ENCODE measurements around the gene CELF4. TPM values are rescaled to one million over a fixed set of nuclear protein-coding genes. Genes with fewer than 3 reads are reported as not detected.

CELF4 gene
- total and polyA plus RNA-seq, 2 donors (not counting 3 experiments of a cell fraction or from before 2014, with no cell fraction given) = not detected

GRCh38 chr18:37298816-37299215 lies 266.8 kb downstream of the CELF4 start:
- no TSS peak for BruUV-seq (replicated peaks)
- no peaks in the 10 kb centered on the region for H3K27me3 ChIP-seq (ENCODE audit: control insufficient read depth in 2 of 2, insufficient read depth in 2 of 2, low read length in 2 of 2)
- FAIRE-seq = no peak
- intact Hi-C loops (cut with micrococcal nuclease) = no loop called here
- H4K20me1 ChIP-seq (replicated peaks; ENCODE audit: control insufficient read depth, extremely low read depth, insufficient read depth, low read length) = no peaks in the 10 kb centered on the region
- H3K36me3 ChIP-seq (ENCODE audit: control insufficient read depth in 2 of 2, extremely low read depth in 1 of 2, insufficient read depth in 2 of 2, low read length in 2 of 2) = no peaks in the 10 kb centered on the region
- H3K27ac ChIP-seq (ENCODE audit: insufficient read depth, low read depth, low read length) = no peak overlapping the region
- no peaks in the 10 kb centered on the region for H3K79me2 ChIP-seq (ENCODE audit: control insufficient read depth, insufficient read depth, low read length)
- no peak overlapping the region for H3K4me3 ChIP-seq (replicated peaks in 1 of 3; ENCODE audit: insufficient read depth in 1 of 3, low read depth in 1 of 3, low read length in 3 of 3)
- H2AFZ ChIP-seq (ENCODE audit: low read depth, low read length) = no peak overlapping the region
- dilution Hi-C loops (cut with MboI; ENCODE audit: extremely low pct_ligation_motif_present, low sequenced_read_pairs) = no loop called here
- TF ChIP-seq MYC (IDR thresholded peaks at IDR 0.05; ENCODE audit: low read depth, low read length) = no peak
- TF ChIP-seq GATA2 (IDR thresholded peaks at IDR 0.05; ENCODE audit: insufficient read depth, insufficient read length, low read depth, low read length) = no peak
- H3K9me1 ChIP-seq (replicated peaks; ENCODE audit: control insufficient read depth, extremely low read depth, insufficient read depth, low read length) = no peaks in the 10 kb centered on the region
- no peaks in the 10 kb centered on the region for H3K4me1 ChIP-seq (ENCODE audit: control insufficient read depth, extremely low read depth, insufficient read depth, low read length)
- CTCF ChIA-PET = no interaction called here
- DNase-seq (ENCODE audit: low read depth, low spot score) = no peak
- H3K9me3 ChIP-seq (replicated peaks; ENCODE audit: control insufficient read depth, insufficient read depth, low read length) = no peaks in the 10 kb centered on the region
- no peak overlapping the region for H3K4me2 ChIP-seq (ENCODE audit: insufficient read depth, low read length)
- POLR2A ChIA-PET = no interaction called here
- no peak overlapping the region for H3K9ac ChIP-seq (replicated peaks; ENCODE audit: extremely low read depth, insufficient read depth, low read length)

GRCh38 chr18:37297106-37297505 lies 268.5 kb downstream of the CELF4 start:
- no peaks in the 10 kb centered on the region for H3K36me3 ChIP-seq (ENCODE audit: control insufficient read depth in 2 of 2, extremely low read depth in 1 of 2, insufficient read depth in 2 of 2, low read length in 2 of 2)
- POLR2A ChIA-PET = no interaction called here
- TF ChIP-seq FOS (IDR thresholded peaks at IDR 0.05; ENCODE audit: borderline replicate concordance, insufficient read depth, low read length) (no peak), POLR2AphosphoS5 (IDR thresholded peaks at IDR 0.05; ENCODE audit: insufficient read depth, low read depth, low read length) (no peak), EZH2 (IDR thresholded peaks at IDR 0.05; ENCODE audit: borderline replicate concordance, low read depth, low read length, severe bottlenecking) (no peak), MAX (IDR thresholded peaks at IDR 0.05; ENCODE audit: insufficient read depth, insufficient read length) (no peak), POLR2A (IDR thresholded peaks at IDR 0.05; ENCODE audit: low read depth, low read length) (no peak), MYC (IDR thresholded peaks at IDR 0.05; ENCODE audit: low read depth, low read length) (no peak), GATA2 (IDR thresholded peaks at IDR 0.05; ENCODE audit: insufficient read depth, insufficient read length, low read depth, low read length) (no peak), CTCF (IDR thresholded peaks at IDR 0.05; ENCODE audit: extremely low read depth in 1 of 2, insufficient read depth in 1 of 2, low read depth in 1 of 2, low read length in 2 of 2) (no peak), JUN (IDR thresholded peaks at IDR 0.05; ENCODE audit: borderline replicate concordance, insufficient read depth, insufficient read length, low read depth) (no peak)
- no peaks in the 10 kb centered on the region for H3K79me2 ChIP-seq (ENCODE audit: control insufficient read depth, insufficient read depth, low read length)
- FAIRE-seq = no peak
- H3K4me3 ChIP-seq (replicated peaks in 1 of 3; ENCODE audit: insufficient read depth in 1 of 3, low read depth in 1 of 3, low read length in 3 of 3) = no peak overlapping the region
- H3K4me1 ChIP-seq (ENCODE audit: control insufficient read depth, extremely low read depth, insufficient read depth, low read length) = no peaks in the 10 kb centered on the region
- no peaks in the 10 kb centered on the region for H4K20me1 ChIP-seq (replicated peaks; ENCODE audit: control insufficient read depth, extremely low read depth, insufficient read depth, low read length)
- no peak overlapping the region for H3K27ac ChIP-seq (ENCODE audit: insufficient read depth, low read depth, low read length)
- DNase-seq (ENCODE audit: low read depth, low spot score) = no peak
- H3K9me1 ChIP-seq (replicated peaks; ENCODE audit: control insufficient read depth, extremely low read depth, insufficient read depth, low read length) = no peaks in the 10 kb centered on the region
- no peaks in the 10 kb centered on the region for H3K27me3 ChIP-seq (ENCODE audit: control insufficient read depth in 2 of 2, insufficient read depth in 2 of 2, low read length in 2 of 2)
- H3K9me3 ChIP-seq (replicated peaks; ENCODE audit: control insufficient read depth, insufficient read depth, low read length) = no peaks in the 10 kb centered on the region
- no peak overlapping the region for H3K4me2 ChIP-seq (ENCODE audit: insufficient read depth, low read length)
- intact Hi-C loops (cut with micrococcal nuclease) = no loop called here
- H2AFZ ChIP-seq (ENCODE audit: low read depth, low read length) = no peak overlapping the region
- no TSS peak for BruUV-seq (replicated peaks)
- CTCF ChIA-PET = no interaction called here
- dilution Hi-C loops (cut with MboI; ENCODE audit: extremely low pct_ligation_motif_present, low sequenced_read_pairs) = no loop called here
- H3K9ac ChIP-seq (replicated peaks; ENCODE audit: extremely low read depth, insufficient read depth, low read length) = no peak overlapping the region
